Nephron (organoid): ENCODE measurements around the gene CCDC106.

Experiments
- H3K27ac Mint-ChIP-seq, 3 experiments: 2 replicates each; pipeline ENCODE4 v1.8.0; 2020; ENCODE audit warnings: mixed read lengths in 3 of 3, mild to moderate bottlenecking in 2 of 3, moderate library complexity in 1 of 3
- H3K27me3 Mint-ChIP-seq: 2 replicates; pipeline ENCODE4 v1.8.0; 2021; ENCODE audit warnings: low read depth, mild to moderate bottlenecking, moderate library complexity, mixed read lengths
- H3K36me3 Mint-ChIP-seq: 2 replicates; pipeline ENCODE4 v1.8.0; 2020; ENCODE audit warnings: low read depth, mixed read lengths
- H3K4me1 Mint-ChIP-seq: 2 replicates; pipeline ENCODE4 v1.8.0; 2020; ENCODE audit warnings: mixed read lengths
- H3K4me3 Mint-ChIP-seq, 3 experiments: 2 replicates each; pipeline ENCODE4 v1.8.0; 2020; ENCODE audit warnings: mild to moderate bottlenecking in 3 of 3, mixed read lengths in 3 of 3, moderate library complexity in 2 of 3
- H3K9me3 Mint-ChIP-seq: 2 replicates; pipeline ENCODE4 v1.8.0; 2020; ENCODE audit warnings: mixed read lengths
- CTCF ChIP-seq, 3 experiments: fragments of 200-600 bp; sonication (generic); IDR thresholded peaks; one replicate each; pipeline ENCODE4 v1.5.0; 2021; ENCODE audit warnings: antibody characterized with exemption in 3 of 3; ENCODE audit not compliant: unreplicated experiment in 3 of 3

The CCDC106 gene

DNA sequence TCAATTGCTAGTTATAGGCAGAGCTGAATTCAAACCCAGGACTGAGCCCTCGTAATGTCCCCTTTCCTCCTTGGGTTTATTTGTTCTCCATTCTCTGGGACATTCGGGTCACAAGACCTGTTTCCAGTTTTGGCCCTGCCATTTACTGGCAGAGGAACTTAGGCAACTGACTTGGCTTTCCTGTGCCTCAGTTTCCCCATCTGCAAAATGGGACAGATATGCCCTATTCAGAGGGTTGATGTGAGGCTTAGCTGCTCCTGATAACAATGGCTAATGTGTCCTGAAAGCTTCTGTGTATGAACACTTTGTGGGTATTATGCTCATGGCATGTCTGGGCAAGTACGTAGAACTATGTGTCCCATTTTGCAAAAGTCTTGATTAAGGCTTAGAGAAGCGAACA, 46.9 kb upstream of the CCDC106 start:
- peaks cover 12% of the 10 kb centered on the region for H3K4me1 Mint-ChIP-seq
- H3K36me3 Mint-ChIP-seq: peaks cover 24% of the 10 kb centered on the region
- no peaks in the 10 kb centered on the region for H3K9me3 Mint-ChIP-seq
- H3K4me3 Mint-ChIP-seq: peak overlapping the region; percentile 79 to 90 (median 87)
- peak overlapping the region; percentile 87 to 94 (median 91) for H3K27ac Mint-ChIP-seq
- TF ChIP-seq CTCF (IDR thresholded peaks at IDR 0.05; ENCODE audit: unreplicated experiment in 3 of 3): no peak
- H3K27me3 Mint-ChIP-seq: no peaks in the 10 kb centered on the region

DNA sequence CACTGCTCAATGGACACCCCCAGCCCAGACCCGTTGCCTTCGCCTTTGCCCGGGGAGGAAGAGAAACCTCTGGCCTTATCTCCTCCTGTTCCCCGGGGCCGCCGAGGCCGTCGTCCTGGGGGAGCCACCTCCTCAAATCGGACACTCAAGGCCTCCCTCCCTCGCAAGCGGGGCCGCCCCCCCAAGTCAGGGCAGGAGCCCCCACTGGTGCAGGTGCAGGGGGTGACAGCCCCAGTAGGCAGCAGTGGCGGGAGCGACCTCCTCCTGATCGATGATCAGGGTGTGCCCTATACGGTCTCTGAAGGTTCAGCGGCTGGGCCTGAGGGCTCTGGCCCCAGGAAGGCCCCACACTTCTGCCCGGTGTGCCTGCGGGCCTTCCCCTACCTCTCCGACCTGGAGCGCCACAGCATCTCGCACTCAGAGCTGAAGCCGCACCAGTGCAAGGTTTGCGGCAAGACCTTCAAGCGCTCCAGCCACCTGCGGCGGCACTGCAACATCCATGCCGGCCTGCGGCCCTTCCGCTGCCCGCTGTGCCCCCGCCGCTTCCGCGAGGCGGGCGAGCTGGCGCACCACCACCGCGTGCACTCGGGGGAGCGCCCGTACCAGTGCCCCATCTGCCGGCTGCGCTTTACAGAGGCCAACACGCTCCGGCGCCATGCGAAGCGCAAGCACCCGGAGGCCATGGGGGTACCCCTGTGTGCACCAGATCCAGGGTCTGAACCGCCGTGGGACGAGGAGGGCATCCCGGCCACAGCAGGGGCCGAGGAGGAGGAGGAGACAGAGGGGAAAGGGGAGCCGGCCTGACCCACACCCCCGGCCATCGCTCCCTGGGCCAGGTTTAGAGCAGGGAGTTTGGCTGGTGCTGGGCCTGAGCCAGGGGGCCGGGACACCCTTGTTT, 45.7 kb upstream of the CCDC106 start:
- H3K4me1 Mint-ChIP-seq: peaks cover 23% of the 10 kb centered on the region
- peak overlapping the region in 2 of 3 experiments; percentile 79 to 87 for H3K4me3 Mint-ChIP-seq
- peak overlapping the region; percentile 87 to 94 (median 91) for H3K27ac Mint-ChIP-seq
- no peak for TF ChIP-seq CTCF (IDR thresholded peaks at IDR 0.05; ENCODE audit: unreplicated experiment in 3 of 3)
- H3K27me3 Mint-ChIP-seq: no peaks in the 10 kb centered on the region
- no peaks in the 10 kb centered on the region for H3K9me3 Mint-ChIP-seq
- peaks cover 18% of the 10 kb centered on the region for H3K36me3 Mint-ChIP-seq

- no peak for TF ChIP-seq CTCF (IDR thresholded peaks at IDR 0.05; ENCODE audit: unreplicated experiment in 3 of 3)
- H3K9me3 Mint-ChIP-seq: no peaks in the 10 kb centered on the region
- H3K27ac Mint-ChIP-seq: peak overlapping the region; percentile 85 to 96 (median 86)
- H3K27me3 Mint-ChIP-seq: no peaks in the 10 kb centered on the region
- H3K4me1 Mint-ChIP-seq: peaks cover 28% of the 10 kb centered on the region
- H3K4me3 Mint-ChIP-seq: peak overlapping the region; percentile 64 to 75 (median 72)
- H3K36me3 Mint-ChIP-seq: peaks cover 19% of the 10 kb centered on the region
Observed at GRCh38 chr19:55603115-55603514, 44.9 kb upstream of the CCDC106 start.

GRCh38 chr19:55603581-55604292, 44.3 kb upstream of the CCDC106 start:
- H3K4me3 Mint-ChIP-seq: peak overlapping the region; percentile 72 to 89 (median 75)
- H3K27ac Mint-ChIP-seq: peak overlapping the region; percentile 85 to 99 (median 96)
- no peaks in the 10 kb centered on the region for H3K9me3 Mint-ChIP-seq
- TF ChIP-seq CTCF (IDR thresholded peaks at IDR 0.05; ENCODE audit: unreplicated experiment in 3 of 3): no peak
- peaks cover 18% of the 10 kb centered on the region for H3K36me3 Mint-ChIP-seq
- H3K4me1 Mint-ChIP-seq: peaks cover 24% of the 10 kb centered on the region
- H3K27me3 Mint-ChIP-seq: no peaks in the 10 kb centered on the region

DNA sequence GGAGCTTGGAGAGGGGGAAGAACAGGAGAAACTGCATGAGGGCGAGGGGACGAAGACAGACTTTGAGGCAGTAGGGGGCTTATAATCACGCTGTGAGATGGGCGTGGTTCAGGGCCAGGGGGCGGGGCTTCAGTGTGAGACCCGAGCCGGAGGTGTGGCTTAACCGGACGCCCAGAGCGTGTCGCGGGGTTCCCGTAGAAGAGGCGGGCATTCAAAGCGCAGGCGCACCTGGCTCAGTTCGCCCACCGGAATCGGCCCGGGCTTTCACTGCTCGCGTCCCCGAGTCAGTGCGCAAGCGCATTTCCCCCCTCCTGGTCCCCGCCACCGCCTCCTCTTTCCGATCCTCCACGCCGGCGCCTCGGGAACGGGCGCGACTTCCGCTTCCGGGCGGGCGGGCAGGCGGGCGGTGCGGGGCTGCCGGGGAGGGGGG, 42.8 kb upstream of the CCDC106 start:
- no peaks in the 10 kb centered on the region for H3K9me3 Mint-ChIP-seq
- H3K36me3 Mint-ChIP-seq: peaks cover 28% of the 10 kb centered on the region
- peak overlapping the region; percentile 86 to 89 (median 87) for H3K4me3 Mint-ChIP-seq
- H3K4me1 Mint-ChIP-seq: peaks cover 21% of the 10 kb centered on the region
- H3K27ac Mint-ChIP-seq: peak overlapping the region; percentile 96 to 99 (median 98)
- TF ChIP-seq CTCF (IDR thresholded peaks at IDR 0.05; ENCODE audit: unreplicated experiment in 3 of 3): no peak
- H3K27me3 Mint-ChIP-seq: no peaks in the 10 kb centered on the region
